ENCODE results near the gene IQCM.
"Not testable (repeated sequence)": the region's sequence is repeated elsewhere in the genome, so short reads cannot be mapped to it uniquely, and the experiment has no call there.

IQCM gene

DNA sequence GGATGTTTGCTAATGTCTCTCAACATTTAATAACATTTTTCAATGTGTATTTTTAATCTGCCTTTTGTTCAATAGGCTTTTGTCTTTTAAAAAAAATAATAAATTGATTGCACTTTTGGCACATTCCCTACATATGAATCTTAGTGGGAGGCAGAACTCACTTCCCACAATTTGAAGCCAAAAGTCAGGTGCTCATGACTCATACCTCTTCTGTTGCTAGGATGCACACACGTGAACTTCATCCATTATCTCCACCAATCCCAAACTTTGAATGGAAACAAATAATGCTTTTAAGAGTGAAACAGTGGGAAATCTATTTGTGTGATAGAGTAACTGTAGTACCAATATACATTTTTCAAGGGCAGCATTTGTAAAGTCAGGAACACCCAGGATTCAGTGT, 260.5 kb downstream of the IQCM start:
- DNase-seq, result no peak

DNA sequence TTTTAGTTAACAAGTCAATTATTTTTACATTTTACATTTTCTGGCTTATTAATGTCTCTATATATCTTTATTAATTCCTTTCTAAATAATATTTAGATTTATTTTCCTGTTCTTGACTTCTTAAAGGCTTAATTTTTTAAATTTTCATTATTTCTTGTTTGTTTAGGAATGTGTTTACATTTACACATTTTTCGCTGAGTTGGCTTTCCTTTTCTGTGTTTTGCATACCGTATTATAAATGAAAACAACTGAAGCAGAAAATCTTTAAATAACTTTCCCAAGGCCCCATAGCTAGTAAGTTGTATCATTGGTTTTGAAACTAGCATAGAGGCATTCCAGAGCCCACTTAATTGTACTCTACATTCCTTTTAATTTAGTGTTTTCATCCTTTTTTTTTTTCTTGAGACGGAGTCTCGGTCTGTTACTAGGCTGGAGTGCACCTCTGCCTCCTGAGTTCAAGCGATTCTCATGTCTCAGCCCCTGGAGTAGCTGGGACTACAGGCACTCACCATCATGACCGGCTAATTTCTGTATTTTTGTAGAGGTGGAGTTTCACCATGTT, 261.6 kb downstream of the IQCM start:
- no peak for DNase-seq

DNA sequence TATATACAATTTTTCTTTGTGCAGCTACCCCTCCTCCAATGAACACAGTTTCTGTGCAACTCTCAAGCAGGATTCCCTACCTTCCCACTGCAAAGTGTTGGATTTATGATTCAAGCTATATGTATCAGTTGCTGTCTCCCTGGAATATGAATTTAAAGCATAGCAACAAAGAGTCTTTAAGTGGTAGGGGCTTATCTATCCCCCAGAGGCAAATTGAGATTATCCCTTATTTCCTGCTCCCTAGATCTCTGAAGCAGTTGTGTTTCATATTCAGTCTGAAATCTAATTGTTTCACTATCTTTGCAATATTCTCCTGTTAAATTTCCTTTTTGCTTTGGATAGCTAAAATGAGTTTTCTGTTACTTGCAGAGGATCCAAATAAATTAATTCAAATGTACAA, 263.0 kb downstream of the IQCM start:
- no peak for DNase-seq

DNA sequence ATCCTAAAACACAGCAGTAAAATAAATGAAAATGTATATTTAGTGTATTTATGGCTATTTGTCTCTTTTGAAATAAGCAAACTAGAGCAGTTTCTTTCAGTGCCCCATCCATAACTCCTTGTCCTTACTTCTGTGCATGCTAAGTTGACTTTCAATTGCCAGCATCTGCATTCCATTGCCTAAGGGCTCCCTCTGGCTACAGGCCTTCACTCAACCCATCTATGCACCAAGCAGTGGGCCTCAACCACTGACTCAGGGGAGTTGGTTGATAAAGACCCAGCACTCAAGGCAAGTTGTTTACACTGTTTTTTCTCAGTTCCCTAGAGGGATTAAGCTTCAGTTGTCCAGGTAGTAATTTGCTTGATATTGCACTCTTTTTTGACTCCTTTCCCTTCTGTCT, 265.7 kb downstream of the IQCM start:
- no peak for DNase-seq

DNA sequence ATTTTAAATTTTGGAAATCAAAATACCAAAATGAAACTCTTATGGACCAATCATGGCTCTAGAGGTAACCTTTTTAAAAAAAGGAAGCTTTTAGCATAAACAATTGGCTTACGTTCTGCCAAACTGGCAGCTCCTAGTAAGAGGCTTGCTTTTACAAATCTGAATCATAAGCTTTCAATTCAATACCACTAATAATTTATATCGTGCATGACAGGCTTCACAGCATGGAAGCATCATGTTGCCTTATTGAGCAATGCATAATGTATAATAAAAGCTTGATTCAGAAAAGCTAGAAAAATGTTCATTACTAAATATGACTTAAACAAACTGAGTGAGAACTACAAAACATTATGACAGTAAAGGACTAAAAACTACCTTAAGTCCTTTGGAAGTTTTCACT, 280.9 kb downstream of the IQCM start:
- no peak for DNase-seq

DNA sequence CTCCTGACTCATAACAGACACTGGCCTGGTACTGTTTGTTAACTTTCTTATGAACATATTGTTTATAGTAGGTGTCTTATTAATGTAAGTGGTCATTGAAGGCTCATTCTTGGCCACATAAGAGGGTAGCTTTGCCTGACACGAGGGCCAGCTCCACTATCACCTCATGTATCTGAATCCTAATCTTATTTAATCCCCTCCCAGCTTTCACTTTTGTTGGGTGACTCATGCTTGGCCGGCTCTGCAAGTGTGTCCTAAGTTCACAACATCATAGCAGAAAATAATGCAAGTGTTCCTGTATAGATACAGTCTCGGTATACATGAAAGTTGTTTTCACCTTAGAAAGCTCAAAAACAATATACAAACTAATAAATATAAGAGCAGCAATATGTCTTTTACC, 283.8 kb downstream of the IQCM start:
- no peak for DNase-seq

DNA sequence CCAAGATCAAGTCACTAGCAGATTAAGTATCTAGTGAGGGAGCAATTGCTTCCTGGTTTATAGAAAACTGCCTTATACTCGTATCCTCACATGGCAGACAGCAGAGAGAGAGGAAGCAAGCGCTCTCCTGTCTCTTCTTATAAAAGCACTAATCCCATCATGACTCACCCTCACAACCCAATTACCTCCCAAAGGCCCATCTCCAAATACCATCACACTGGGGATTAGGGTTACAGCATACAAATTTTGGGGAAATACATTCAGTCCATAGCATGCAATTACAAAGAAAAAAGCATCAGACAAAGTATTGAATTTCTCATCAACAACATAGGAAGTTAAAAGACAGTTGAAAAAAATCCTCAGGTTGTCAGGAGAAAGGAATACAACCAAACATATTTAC, 292.6 kb downstream of the IQCM start:
- DNase-seq, result no peak

DNA sequence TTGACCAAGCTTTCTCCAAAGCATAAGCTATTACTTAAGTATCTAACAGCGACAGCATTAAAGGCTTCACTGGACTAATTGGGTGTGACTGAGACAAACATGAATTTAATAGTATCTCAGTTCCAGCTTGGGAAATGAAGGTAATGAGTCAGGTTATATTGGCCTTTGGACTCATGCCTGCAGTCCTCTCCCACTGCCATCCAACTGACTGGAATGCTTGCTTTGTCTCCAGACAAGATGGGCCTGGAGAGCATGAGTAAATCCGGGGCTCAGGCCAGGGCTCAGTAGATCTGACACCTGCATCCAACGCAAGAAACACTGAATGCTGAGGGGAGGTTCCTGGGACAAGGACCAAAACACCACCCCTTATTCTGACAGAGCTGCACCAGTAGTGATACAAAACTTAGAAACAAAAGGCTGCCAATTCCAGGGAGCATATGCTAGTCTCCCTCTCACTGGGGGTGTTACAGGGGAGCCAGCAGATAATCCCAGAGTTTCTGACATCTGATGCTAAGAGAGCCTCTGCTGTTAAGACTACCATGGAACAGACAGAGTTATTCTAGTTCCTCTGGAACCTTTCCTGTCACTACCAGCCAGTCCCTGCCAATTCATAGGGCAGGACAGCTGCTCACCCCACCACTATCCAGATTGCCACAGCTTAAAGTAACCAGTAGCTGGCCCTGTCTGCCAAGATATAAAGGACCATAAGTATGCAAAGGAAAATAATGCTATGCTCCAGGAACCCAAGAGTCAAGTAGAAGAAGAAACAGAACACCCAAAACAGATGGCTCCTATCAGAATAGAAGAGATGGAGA, 293.8 kb downstream of the IQCM start:
- no peak for DNase-seq

DNA sequence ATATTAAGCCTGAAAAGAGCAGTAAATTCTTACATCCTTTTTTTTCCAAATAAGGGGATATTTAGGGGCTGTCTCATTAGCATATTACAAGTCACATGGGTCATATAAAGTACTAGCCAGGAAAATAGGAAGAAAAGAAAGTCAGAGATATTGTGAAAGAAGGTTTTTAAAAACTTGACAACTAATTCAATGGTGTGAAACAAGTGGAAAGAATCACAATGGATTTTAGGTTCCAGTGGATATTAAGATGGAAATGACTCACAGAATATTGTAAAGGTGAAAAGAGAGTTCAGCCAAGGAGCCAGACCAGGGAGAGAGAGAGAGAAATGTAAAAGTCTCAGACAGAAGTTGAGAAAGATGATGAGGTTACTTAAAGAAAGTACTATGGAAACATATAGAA, 297.2 kb downstream of the IQCM start:
- DNase-seq, result no peak

DNA sequence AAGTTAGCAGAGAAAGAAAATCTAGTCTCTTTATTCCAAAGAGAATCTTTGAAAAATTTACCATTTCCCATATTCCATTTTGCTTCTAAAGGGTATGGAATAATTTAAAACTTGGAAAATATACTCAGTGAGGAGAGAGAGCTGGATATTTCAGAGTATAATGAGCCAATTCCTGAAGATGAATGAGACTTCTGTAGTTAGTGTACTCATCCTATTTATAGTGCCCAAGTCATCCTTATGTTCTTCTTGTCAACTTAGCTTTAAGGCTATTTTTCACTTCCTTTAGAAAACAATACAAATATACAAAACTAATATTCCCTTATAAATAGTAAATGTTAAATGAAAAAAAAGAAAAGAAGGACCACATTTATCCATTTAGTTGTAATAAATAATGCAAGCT, 302.6 kb downstream of the IQCM start:
- DNase-seq, result no peak

DNA sequence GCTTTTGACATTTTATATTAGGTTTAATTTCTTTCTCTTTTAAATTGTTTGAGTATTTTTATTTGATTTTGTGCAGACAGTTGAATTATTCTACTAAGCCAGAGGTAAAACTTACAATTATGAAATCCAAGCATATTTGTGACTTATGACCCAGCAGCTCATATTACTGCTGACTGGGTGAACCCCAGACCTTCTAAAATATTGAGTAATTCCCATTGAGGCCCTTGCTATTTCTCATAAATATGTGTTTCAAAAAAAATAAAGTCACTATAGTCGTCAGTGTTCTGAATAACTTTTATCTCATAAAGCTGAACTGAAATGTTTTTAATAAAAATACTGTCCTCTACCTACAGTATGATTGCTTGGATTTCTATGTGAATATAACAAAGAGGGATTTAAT, 303.1 kb downstream of the IQCM start:
- DNase-seq, result no peak

DNA sequence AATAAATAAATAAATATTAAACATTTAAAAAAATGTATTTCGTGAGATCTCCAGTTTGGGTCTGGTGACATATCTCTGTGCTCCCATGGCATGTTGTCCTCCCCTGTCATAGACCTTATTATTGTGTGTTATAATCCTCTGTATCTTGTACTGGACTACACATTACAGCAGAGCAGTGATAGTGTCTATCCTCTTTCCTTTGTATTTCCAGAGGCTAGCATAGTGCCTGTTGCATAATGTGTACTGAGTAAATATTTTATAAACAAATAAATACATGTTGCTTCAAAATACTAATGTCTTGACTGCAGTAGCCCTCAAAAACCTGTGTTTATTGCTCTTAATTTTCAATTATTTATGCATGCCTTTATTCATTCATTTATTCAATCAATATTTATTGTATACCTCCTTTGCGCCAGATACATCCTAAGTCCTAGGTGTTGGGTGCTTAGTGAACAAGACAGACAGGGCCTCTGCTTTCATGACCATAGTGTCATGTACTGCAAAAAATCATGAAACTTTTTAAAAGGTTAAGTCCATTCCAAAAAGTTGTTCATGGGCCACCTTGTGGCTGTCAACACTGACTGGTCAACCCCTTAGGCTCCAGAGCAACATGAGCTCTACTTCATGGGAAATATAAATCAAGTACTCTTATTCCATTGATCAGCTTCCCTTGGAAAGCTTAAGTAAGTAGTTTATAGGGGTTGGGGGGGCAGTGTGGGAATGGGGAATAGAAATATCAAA, 303.9 kb downstream of the IQCM start:
- no peak for DNase-seq

DNA sequence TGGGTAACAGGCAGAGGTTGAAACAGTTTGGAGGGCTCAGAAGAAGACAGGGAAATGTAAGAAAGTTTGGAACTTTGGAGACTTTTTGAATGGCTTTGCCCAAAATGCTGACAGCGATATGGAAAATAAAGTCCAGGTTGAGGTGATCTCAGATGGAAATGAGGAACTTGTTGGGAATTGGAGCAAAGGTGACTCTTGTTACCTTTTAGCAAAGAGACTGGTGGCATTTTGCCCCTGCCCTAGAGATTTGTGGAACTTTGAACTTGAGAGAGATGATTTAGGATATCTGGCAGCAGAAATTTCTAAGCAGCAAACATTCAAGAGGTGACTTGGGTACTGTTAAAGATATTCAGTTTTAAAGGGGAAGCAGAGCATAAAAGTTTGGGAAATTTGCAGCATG, 308.3 kb downstream of the IQCM start:
- DNase-seq, result not testable (repeated sequence)

DNA sequence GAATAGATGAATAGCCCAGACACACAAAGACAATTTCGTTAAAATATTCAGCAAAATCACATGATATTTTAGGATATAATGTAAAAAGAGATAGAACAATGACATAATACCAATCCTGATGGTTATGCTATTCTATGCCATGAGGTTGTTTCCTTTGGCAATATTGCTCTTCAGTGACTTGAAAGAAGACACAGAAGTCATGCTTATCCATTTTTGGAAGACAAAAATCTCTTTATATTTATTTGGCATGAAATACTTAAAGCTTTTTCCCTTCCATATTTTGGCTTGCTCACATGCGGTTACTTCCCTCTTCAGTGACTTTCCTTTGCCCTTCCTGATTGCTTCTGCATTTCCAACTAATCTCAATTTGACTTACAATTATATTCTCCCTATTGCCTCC, 314.8 kb downstream of the IQCM start:
- no peak for DNase-seq

DNA sequence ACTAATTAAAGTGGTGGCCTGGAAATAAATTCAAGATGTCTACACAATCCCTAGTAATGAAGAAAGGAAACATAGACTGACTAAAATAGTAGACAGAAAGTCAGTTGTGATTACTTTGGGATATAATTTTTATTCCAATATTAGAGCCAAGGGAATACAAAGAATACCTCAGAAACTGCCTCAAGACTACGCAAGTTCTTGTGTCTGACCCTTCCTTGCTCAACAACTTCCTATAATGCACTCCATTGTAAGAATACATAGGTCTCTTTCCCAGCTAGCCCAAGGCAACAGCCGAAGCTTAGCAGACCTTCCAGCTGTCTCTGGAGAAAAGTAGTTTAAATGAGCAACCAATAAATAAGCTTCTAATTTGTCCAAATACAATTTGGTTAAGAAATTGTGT, 315.9 kb downstream of the IQCM start:
- no peak for DNase-seq

DNA sequence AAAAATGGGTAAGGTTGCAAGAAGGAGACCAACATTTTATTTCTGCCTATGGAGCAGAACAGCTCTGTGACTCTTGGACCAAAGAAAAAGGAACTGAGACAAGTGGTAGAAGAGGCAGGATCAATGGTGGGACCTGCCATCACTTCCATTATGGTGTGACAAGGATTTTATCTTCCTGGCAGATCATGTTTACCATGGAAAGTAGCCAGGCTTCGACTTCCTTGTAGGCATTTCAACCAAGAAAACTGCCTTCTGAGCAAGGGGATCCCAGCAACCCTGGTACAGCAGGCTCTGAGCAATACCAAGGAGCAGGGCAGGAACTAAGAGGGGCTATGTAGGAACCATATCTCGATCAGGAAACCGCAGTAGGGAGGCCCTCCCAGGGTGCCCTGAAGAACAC, 317.4 kb downstream of the IQCM start:
- DNase-seq, result no peak

DNA sequence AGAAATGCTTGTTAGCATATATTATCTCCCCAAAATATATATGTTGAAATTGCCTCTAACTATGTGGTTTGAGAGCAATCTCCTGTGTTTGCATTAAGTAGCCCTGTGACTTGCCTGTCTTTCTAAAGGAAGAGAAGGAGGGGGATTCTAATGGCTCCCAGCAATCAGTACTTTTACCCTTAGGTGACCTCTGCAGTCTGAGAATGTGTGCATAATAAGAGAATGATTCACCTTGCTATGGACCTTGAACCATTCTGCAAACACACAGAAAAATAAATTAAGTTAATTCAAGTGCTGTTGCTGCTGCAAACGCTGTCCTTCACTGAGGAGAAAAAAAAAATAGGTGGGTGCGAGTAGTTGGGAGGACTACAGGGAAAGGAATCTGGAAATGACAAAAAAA, 322.2 kb downstream of the IQCM start:
- DNase-seq, result no peak

DNA sequence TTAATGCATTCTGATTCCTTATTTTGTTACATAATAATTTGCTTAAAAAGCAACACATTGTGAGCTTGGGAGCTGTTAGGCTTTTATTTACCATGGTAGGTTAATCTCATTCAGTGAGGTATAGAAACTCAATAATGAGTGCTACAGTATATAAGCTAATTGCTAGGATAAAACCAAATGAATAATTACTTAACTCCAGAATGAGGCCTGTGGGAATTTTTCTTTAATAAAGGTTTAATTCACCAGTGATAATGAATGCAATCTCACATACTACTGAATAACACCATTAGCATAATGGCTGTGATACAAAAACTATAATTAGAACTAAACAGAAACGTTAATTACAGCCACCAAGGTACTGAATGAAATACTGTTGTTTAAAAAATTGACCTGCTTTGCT, 326.3 kb downstream of the IQCM start:
- no peak for DNase-seq

DNA sequence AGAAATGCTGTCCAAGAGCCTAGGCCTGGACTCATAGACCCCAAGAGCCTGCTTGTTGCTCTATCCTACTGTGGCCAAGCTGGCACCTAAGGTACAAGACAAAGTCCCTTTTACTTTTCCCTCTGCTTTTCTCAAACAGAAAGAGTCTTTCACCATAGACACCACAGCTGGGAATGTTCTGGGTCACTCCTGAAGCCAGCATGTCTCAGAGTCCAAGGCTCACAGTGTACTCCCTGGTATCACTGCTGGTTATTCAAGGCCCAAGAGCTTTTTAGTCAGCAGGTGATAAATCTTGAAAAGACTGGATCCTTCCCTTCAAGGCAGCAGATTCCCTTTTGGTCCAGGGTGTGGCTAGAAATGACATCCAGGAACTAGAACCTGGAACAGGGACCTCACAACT, 328.8 kb downstream of the IQCM start:
- DNase-seq, result no peak

DNA sequence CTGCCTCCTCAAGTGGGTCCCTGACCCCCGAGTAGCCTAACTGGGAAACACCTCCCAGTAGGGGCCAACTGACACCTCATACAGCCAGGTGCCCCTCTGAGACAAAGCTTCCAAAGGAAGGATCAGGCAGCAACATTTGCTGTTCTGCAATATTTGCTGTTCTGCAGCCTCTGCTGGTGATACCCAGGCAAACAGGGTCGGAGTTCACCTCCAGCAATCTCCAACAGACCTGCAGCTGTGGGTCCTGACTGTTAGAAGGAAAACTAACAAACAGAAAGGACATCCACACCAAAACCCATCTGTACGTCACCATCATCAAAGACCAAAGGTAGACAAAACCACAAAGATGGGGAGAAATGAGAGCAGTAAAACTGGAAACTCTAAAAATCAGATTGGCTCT, 347.0 kb downstream of the IQCM start:
- not testable (repeated sequence) for DNase-seq

DNA sequence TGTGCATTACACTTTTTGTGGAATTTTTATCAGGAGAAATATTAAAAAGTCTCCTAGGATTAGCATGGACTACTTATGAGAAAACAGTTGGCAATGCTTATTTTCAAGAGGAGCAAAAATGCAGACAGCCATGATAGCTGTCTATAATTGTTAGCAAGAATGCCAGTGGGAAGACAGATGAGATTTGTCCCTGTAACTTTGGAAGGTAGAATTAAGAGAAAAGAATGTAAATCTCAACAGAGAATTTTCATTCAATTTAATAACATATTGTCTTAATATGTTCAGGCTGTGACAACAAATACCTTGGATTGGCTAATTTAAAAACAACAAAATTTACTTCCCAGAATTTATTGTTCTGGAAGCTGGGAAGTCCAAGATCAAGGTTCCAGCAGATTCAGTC, 349.2 kb downstream of the IQCM start:
- no peak for DNase-seq

DNA sequence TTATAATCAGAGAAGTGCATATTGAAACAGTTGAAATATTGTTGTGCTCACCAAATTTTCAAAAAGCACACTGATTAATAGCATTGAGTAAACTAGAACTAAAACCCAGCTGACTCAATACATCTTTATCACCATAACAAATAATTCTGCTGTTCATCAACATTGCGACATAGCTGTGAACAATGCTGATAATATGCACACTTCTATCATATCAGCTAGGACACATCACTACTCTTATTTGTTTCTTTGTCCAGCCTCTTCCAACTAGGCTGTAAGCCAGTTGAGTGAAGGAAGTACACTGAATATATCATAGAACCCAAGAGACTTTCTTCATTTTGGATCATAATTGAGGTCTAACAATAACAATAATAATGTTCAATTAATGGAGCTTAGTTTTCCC, 349.7 kb downstream of the IQCM start:
- peak; percentile 5 for DNase-seq

DNA sequence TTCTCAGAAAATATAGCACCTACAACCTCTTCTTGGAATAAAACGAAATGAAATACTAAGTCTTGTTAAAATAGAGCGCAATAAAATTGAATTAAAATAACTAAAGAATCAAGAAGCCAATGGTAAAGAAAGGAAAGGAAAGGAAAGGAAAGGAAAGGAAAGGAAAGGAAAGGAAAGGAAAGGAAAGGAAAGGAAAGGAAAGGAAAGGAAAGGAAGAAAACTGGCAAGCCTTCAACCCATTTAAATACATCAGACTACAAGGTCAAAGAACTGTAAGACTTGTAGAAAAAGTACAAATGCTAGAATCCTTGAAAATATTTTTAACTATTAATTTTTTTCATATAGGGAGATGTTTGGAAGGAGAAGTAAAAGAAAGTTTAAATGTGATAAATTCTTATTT, 372.1 kb downstream of the IQCM start:
- DNase-seq, result no peak

DNA sequence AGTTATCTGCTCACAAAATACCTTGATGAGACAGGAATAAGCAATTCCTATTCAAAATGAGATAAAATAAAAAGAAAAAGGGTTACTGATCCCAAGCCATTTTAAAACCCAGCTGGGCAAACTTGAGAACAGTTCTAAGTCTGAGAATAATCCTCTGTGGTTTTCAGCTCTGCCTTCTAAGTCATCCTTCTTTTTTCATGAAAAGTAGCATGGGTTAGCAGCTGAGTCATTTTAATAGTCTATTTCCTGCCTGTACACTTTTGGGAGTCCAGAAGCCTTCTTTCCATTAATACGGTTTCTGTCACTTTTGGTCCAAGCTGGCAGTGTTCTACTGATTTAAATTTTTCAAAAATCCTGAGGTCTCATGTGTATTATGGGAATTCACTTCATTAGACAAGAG, 374.3 kb downstream of the IQCM start:
- peak; percentile 54 for DNase-seq
